Left renal cortex interstitium (tissue), 4 donors: Measurements from ENCODE around the gene SLC35G2. TPM values are rescaled to one million over a fixed set of nuclear protein-coding genes. Genes with fewer than 3 reads are reported as not detected.
"Not testable (repeated sequence)": the region's sequence is repeated elsewhere in the genome, so short reads cannot be mapped to it uniquely, and the experiment has no call there.

ENCODE experiments used
- DNase-seq, 4 donors: peaks; one replicate each; pipeline ENCODE4 v3.0.0-alpha.2; 2013; ENCODE audit warnings: low read depth in 4 of 4, low spot score in 2 of 4, missing footprints in 1 of 4
- polyA plus RNA-seq, 4 donors: library from polyadenylated mRNA; unstranded; fragments of 120-200 nt; gene quantifications; one replicate each; pipeline ENCODE4 v1.2.1, GENCODE V29; 2013; ENCODE audit not compliant: insufficient read length in 4 of 4

SLC35G2 gene
- polyA plus RNA-seq, 4 donors: 2.8 to 10.3 (median 4.5) TPM

- DNase-seq: no peak
Measured at GRCh38 chr3:136883967-136884720, 65.2 kb downstream of the SLC35G2 start.

GRCh38 chr3:136885357-136886213 lies 66.7 kb downstream of the SLC35G2 start:
- no peak for DNase-seq

GRCh38 chr3:136889947-136890346 lies 71.0 kb downstream of the SLC35G2 start:
- DNase-seq: no peak

- no peak for DNase-seq
Measured at GRCh38 chr3:136891934-136892855, 73.3 kb downstream of the SLC35G2 start.

DNA sequence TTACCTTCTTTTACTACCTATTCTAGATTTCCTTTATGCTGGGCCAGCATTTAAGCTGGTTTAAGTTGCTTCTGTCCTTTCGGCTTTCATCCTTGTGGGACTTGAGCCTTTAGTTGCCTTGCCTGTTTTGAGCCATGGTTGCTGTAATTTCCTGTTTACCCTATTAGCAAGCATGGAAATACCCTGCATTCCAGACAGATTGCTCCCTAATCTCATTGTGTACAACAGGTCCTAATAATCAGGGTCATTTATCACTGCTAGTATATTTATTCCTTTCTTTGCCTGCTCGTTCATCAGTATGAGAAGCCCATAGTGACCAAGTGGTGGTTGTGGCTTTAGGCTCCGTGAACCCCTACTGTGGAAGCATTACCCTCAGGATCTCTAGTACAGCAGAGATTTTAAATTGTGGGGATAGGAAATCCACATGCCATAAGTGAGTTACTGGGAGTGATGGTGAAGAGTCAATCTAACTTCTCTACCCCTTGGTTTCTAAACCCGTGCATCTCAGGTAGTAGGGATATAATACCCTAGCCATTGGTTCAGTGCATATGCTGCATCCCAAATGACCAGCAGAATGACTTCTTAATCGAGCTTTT lies 75.0 kb downstream of the SLC35G2 start:
- DNase-seq: no peak

GRCh38 chr3:136897171-136897570 lies 78.2 kb downstream of the SLC35G2 start:
- DNase-seq: not testable (repeated sequence)

DNA sequence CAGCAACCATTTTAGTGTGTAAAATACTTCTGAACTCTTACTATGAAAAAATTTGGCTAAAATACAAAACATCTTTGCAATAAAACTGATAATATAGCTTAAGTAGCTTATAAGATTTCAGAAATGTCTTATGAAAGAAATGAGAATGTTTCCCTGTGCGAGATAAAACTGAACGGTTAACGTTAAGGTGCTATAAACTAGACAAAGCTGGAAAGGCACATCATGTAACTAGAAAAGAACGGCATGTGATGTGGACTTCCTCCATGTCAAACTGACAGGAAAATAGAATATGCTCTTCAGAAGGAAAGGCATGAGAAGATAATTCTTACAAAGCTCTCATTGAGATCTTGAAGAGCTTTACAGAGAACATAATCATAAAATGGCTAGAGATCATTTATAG lies 79.6 kb downstream of the SLC35G2 start:
- DNase-seq: no peak

DNA sequence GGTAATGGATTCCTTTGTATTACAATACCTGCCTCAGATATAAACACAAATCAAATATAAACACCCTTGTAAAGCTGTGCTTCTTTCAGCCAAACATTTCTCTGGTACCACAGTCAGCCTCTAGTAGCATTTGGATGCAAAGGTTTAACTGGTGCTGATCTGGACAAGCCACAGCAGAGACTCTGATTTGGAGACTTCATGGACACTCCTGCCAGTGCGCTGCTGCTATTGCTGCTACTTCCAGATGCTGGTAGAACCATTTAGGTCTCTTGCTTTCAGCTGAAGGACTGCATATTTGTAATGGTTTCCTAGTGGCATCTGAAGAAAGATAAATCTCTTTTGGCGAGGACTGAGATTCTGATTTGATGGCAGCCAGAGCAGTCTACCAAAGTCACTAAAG lies 80.0 kb downstream of the SLC35G2 start:
- DNase-seq: no peak

- no peak for DNase-seq
Measured at GRCh38 chr3:136899622-136900158, 80.8 kb downstream of the SLC35G2 start.

DNA sequence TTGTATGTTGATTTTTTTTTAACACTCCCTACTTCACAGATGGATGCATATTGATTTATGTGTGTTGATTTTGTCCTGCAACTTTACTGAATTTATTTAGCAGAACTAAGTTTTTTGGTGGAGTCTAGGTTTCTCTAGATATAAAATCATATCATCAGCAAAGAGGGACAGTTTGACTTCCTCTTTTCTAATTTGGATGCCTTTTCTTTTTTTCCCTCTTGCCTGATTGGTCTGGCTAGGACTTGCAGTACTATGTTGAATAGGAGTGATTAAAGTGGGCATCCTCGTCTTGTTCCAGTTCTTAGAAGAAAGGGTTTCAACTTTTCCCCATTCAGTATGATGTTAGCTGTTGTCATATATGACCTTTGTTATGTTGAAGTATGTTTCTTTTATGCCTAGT lies 81.8 kb downstream of the SLC35G2 start:
- DNase-seq: not testable (repeated sequence)

DNA sequence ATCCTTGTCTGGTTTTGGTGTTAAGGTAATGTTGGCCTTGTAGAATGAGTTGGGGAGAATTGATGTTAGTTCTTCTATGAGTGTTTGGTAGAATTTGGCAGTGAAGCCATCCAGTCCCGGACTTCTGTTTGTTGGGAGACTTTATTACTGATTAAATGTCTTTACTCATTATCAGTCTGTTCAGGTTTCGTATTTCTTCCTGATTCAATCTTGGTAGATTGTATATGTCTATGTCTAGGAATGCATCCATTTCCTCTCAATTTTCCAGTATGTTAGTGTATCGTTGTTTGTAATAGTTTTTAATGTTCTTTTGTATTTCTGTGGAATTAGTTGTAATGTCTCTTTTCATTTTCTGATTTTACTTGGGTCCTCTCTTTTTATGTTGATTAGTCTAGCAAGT lies 82.5 kb downstream of the SLC35G2 start:
- no peak for DNase-seq

- DNase-seq: not testable (repeated sequence)
Measured at GRCh38 chr3:136902530-136902929, 83.6 kb downstream of the SLC35G2 start.

- no peak for DNase-seq
Measured at GRCh38 chr3:136903899-136904298, 85.0 kb downstream of the SLC35G2 start.

- DNase-seq: no peak
Measured at GRCh38 chr3:136904746-136905145, 85.8 kb downstream of the SLC35G2 start.

Other genes starting within 250 kb of the SLC35G2 start
- gene STAG1, start 66.7 kb upstream of the SLC35G2 start, polyA plus RNA-seq: 10 to 100 TPM; 46.1 to 53.4 (median 50.0) TPM
- gene NCK1, start 43.1 kb downstream of the SLC35G2 start, polyA plus RNA-seq: 10 to 100 TPM; 36.6 to 51.7 (median 38.6) TPM
- under 1 TPM; 0.29 to 0.54 (median 0.40) TPM for gene IL20RB, start 138.9 kb downstream of the SLC35G2 start, polyA plus RNA-seq